ENCODE data around the gene COMMD7.
"Not testable (repeated sequence)": the region's sequence is repeated elsewhere in the genome, so short reads cannot be mapped to it uniquely, and the experiment has no call there.

Gene COMMD7

GRCh38 chr20:32777177-32777956, 34.1 kb upstream of the COMMD7 start:
- no peak for DNase-seq
- TF ChIP-seq GATA1 (IDR thresholded peaks at IDR 0.05; ENCODE audit: low read depth, low read length): no peak
- no peak for TF ChIP-seq POLR2A (IDR thresholded peaks at IDR 0.05; ENCODE audit: low read length)

- no peak for TF ChIP-seq GATA1 (IDR thresholded peaks at IDR 0.05; ENCODE audit: low read depth, low read length)
- no peak for DNase-seq
Observed at GRCh38 chr20:32775336-32775991, 32.2 kb upstream of the COMMD7 start.

- TF ChIP-seq POLR2A (IDR thresholded peaks at IDR 0.05; ENCODE audit: low read length) (no peak), GATA1 (IDR thresholded peaks at IDR 0.05; ENCODE audit: low read depth, low read length) (no peak)
- DNase-seq: no peak
Observed at GRCh38 chr20:32773855-32774254, 30.6 kb upstream of the COMMD7 start.

GRCh38 chr20:32773223-32773622, 30.0 kb upstream of the COMMD7 start:
- no peak for DNase-seq

GRCh38 chr20:32772046-32772445, 28.8 kb upstream of the COMMD7 start:
- no peak for TF ChIP-seq POLR2A (IDR thresholded peaks at IDR 0.05; ENCODE audit: low read length)
- no peak for TF ChIP-seq GATA1 (IDR thresholded peaks at IDR 0.05; ENCODE audit: low read depth, low read length)
- no peak for DNase-seq

More at GRCh38 chr20:32773223-32773622, 30.0 kb upstream of the COMMD7 start:
- TF ChIP-seq GATA1 (IDR thresholded peaks at IDR 0.05; ENCODE audit: low read depth, low read length) (no peak), POLR2A (IDR thresholded peaks at IDR 0.05; ENCODE audit: low read length) (no peak)

- no peak for DNase-seq
- TF ChIP-seq POLR2A (IDR thresholded peaks at IDR 0.05; ENCODE audit: low read length): no peak
- TF ChIP-seq GATA1 (IDR thresholded peaks at IDR 0.05; ENCODE audit: low read depth, low read length): no peak
Observed at GRCh38 chr20:32767418-32768198, 24.3 kb upstream of the COMMD7 start.

GRCh38 chr20:32765230-32765875, 22.1 kb upstream of the COMMD7 start:
- DNase-seq: not testable (repeated sequence)

GRCh38 chr20:32764005-32764960, 21.0 kb upstream of the COMMD7 start:
- TF ChIP-seq GATA1 (IDR thresholded peaks at IDR 0.05; ENCODE audit: low read depth, low read length): no peak
- TF ChIP-seq POLR2A (IDR thresholded peaks at IDR 0.05; ENCODE audit: low read length): no peak
- no peak for DNase-seq

- DNase-seq: peak; percentile 23 to 28
Observed at GRCh38 chr20:32763202-32764004, 20.1 kb upstream of the COMMD7 start.

GRCh38 chr20:32762754-32763201, 19.5 kb upstream of the COMMD7 start:
- DNase-seq: peak in 1 of 2 experiments; percentile 38
- TF ChIP-seq GATA1 (IDR thresholded peaks at IDR 0.05; ENCODE audit: low read depth, low read length) (no peak), POLR2A (IDR thresholded peaks at IDR 0.05; ENCODE audit: low read length) (no peak)

More at GRCh38 chr20:32763202-32764004, 20.1 kb upstream of the COMMD7 start:
- no peak for TF ChIP-seq GATA1 (IDR thresholded peaks at IDR 0.05; ENCODE audit: low read depth, low read length)
- TF ChIP-seq POLR2A (IDR thresholded peaks at IDR 0.05; ENCODE audit: low read length): no peak

GRCh38 chr20:32761831-32762753, 18.8 kb upstream of the COMMD7 start, which contains the start of gene DNMT3B:
Gene DNMT3B, plus strand, starts transcription at chr20:32762385. Its CDS starts 17,939 bp downstream, at chr20:32780324.
- TF ChIP-seq GATA1 (IDR thresholded peaks at IDR 0.05; ENCODE audit: low read depth, low read length) (no peak), POLR2A (IDR thresholded peaks at IDR 0.05; ENCODE audit: low read length) (peak; percentile 29)
- DNase-seq: peak; percentile 74 to 80
